GM19023 (cell line): ENCODE measurements around the gene GATC.

ENCODE experiments used
- ATAC-seq: cut with Tn5 transposase; IDR thresholded peaks from one replicate; pipeline ENCODE4 v1.9.1; 2021; ENCODE audit warnings: mild to moderate bottlenecking, moderate library complexity; ENCODE audit not compliant: unreplicated experiment

GATC gene, protein sequence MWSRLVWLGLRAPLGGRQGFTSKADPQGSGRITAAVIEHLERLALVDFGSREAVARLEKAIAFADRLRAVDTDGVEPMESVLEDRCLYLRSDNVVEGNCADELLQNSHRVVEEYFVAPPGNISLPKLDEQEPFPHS

DNA sequence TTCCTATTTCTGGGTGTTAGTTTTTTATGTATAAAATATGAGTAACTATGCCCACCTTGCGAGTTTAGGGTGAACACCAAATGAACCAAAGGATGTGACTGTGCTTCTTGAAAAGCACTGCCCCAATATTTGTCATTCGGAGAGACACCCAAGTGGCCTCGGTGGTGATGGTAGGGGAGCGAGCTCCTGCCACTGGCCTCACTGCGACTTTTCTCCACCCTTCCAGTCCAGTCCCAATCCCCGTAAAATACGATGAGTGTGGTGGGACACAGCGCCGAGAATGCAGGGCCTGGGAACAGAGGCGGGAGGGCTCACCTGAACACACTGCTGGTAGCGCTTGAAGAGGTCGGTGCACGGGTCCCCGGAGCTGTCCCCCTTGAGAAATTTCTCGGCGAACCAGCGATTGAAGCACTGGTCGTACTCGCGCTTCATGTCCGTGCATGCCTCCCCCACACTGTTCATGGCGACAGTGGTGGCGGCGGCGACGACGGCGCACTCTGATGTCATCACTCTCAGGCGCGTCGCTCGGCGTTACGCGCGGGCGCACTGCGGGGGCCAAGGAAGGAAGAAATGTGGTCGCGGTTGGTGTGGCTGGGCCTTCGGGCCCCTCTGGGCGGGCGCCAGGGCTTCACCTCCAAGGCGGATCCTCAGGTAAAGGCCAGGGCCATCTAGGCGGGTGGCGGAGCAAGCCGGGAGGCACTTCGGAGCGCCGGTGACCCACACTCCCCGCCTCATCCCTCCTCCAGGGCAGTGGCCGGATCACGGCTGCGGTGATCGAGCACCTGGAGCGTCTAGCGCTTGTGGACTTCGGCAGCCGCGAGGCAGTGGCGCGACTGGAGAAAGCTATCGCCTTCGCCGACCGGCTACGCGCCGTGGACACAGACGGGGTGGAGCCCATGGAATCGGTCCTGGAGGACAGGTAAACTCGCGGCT lies at the start of gene GATC, which contains the start of gene TRIAP1:
GATC (plus strand) TSS at position 534 of the 933 bp plus-strand sequence; CDS start at position 571, 37 bp downstream.
TRIAP1 (minus strand) TSS at position 474 of the 933 bp plus-strand sequence; CDS start at position 462, 12 bp downstream.
- peak; percentile 91 for ATAC-seq

DNA sequence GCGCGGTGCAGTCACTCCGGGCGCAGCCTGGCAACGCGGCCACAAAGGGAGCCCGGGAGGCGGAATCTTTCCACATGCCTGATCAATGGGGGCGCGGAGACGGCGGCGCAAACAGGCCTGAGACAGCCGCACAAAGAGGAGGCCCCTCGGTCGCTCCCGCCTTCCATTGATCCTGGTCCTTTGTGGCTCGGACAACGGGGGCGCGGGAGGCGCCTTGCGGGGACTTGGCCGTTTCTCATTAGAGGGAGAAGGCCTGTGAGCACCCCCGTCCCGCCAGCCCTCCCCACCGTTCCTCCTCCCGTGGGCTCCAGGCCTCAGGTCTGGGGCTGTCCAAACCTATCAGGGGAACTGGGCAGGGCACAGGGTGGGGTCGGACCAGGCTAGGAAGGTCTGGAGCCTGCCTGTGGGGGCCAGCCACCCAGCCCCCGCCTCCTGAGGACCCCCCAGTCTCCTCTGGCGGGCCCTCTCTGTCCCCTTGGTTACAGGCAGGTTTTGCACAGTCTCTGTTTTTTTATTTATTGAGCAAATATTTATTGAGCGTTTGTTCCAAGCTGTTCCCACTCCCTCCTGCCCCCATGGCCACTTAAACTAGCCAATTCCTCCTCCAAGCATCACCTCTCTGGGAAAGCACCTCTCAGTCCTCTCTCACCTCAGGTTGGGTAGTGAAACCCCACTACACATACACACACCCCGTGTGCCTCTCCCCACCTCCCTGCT lies 48.3 kb upstream of the GATC start:
- ATAC-seq, result no peak

DNA sequence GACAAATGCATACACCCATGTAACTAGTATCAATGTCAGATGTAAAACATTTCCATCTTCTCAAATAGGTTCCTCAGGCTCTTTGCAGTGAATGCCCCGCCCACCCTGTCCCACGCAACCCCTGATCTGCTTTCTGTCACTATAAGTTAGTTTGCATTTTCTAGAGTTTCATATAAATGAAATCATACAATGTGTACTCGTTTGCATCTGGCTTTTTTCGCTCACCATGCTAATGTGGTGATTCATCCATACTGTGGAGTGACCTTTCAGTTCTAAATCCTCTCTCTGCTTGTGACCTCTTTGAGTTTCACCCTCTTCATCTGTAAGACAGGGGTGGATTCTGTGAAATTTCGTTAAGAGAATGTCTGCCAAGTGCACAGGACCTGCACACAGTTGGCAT lies 46.7 kb upstream of the GATC start:
- no peak for ATAC-seq

DNA sequence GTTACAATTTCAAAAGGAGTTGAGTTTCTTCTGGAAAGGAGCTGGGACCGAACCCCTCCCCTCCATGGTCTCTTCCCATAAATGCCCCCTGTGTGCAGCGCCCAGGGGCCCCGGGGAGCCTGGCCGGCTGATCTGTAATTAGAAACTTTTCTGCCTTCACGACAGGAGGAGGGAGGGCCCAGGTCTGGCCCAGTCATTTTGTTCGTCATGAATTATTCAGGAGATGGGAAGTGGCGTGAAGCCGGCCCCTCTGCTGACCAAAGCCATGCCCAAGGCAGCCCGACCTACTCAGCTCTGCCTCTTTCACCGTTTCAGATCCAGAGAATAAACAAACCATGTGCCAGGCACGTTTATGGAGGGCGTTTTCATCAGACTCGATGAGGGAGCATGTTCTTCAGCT lies 44.0 kb upstream of the GATC start:
- no peak for ATAC-seq

DNA sequence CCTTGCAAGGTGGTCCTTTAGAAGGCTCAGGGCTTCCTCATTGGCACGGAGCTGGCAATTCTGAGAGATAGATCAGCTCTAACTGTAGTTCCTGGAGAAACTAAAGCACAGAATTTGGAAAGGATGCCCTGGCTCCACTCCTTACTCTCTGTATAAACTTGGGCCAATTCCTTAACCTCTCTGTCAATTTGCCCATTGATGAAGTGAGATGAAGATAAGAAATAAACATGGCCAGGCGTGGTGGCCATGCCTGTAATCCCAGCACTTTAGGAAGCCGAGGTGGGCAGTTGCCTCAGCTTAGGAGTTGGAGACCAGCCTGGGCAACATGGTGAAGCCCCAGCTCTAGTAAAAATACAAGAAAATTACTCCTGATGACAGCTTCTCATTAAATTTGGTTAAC lies 42.4 kb upstream of the GATC start:
- no peak for ATAC-seq

DNA sequence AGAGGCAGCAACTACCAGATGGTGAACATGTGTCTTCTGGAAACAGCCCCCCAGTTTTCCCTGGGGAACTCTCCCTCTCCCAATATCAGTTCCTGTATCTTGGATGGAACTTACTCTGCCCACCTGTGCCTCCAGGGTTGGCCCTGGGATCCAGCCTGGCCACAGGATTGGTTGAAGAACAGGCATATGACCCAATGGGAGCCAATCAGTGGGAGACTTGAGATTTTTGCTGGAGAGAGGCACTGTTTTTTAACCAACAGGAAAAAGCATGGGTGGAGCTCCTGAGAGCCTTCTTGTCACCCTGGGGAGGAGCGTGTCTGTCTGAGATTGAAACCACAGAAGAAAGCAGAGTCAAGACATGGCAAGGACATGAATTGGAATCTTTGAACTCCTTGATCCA lies 42.0 kb upstream of the GATC start:
- no peak for ATAC-seq

DNA sequence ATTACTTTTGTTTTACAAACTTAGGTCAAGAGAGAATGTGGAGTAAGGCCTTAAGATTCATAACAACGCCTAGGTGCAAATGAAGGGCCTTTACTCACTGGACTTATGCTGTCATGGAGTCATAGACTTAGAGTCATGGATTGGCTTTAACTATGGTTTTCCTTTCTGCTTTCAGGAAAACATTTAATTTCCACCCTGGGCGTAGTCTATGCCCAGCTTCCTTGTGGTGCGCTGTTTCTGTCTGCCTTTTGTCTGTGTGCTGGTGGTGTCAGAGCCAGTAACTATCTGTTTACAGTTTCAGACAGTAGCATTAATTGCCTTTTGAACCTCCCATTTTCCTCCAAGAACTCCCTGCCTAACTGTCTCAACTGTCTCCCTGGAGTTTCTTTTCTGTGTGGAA lies 40.2 kb upstream of the GATC start:
- no peak for ATAC-seq

DNA sequence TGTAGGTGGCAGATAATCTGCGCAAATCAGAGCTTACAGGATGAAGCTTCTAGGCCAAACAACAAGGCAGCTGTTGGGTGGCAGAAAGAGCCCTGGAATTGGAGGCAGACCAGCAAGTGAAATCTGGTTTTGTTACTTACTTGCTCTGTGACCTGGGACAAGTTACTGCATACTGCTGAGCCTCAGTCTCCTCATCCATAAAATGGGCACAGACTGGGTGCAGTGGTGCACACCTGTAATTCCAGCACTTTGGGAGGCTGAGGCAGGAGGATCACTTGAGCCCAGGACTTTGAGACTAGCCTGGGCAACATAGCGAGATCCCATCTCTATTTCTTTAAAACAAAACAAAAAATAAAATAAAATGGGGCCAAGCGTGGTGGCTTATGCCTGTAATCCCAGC lies 39.7 kb upstream of the GATC start:
- no peak for ATAC-seq

DNA sequence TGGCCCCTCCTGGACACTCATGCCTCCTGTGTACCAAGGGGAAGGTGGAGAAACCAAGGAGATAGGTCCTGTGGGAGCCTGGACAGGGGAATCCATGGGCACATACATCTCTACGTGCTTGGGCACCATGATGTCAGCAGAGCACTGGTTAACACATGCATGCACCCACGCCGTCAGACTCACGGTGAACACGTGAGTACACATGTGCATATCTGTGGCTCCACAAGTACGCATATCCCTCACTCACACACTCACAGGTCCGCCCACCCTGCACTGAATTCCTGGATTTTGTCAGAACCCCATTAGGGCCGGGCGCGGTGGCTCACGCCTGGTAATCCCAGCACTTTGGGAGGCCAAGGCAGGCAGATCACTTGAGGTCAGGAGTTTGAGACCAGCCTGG lies 37.5 kb upstream of the GATC start:
- ATAC-seq, result no peak

DNA sequence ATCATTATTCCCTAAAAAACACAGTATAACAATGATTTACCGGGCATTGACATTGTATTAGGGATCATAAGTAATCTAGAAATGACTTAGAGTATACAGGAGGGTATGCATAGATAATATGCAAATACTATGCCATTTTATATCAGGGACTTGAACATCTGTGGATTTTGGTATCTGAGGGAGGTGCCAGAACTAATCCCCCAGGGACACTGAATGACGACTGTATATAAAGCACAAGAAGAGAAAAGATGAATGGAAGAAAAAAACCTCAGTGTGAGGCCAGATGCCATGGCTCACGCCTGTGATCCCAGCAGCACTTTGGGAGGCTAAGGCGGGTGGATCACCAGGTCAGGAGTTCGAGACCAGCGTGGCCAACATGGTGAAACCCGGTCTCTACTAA lies 33.8 kb upstream of the GATC start:
- no peak for ATAC-seq

DNA sequence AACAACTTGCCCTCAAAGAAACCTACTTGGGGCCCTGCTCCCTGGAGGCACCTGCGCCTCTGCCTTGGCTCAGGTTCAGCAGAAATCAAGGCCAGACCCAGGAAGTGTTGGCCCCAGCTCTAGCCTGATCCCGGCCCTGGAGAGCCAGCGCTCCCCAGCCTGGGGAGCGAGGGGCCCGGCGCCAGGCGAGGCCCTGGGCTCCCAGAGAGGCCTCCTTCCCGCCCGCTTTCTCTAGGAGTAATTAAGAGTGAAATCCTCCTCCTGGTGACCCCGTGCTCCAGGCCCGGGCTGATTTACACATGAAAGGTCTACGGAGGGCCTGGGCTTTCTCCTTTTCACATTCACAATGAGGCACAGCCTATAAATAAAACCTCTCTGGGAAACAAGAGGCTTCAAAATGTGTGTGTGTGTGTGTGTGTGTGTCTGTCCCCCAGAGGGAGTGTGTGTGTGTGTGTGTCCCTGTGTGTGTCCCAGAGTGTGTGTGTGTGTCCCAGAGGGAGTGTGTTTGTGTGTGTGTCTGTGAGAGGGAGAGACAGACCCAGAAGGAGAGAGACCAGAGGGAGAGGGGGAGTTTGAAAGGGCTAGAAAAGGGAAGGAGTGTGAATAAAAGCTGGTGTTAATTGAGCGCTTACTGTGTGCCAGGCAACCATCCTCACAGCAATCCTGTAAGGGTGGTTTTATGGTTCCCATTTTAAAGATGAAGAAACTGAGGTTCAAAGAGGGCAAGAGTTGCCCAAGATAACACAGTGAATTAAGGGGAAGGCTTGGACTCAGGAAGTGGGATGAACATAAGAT lies 32.1 kb upstream of the GATC start:
- ATAC-seq, result no peak

DNA sequence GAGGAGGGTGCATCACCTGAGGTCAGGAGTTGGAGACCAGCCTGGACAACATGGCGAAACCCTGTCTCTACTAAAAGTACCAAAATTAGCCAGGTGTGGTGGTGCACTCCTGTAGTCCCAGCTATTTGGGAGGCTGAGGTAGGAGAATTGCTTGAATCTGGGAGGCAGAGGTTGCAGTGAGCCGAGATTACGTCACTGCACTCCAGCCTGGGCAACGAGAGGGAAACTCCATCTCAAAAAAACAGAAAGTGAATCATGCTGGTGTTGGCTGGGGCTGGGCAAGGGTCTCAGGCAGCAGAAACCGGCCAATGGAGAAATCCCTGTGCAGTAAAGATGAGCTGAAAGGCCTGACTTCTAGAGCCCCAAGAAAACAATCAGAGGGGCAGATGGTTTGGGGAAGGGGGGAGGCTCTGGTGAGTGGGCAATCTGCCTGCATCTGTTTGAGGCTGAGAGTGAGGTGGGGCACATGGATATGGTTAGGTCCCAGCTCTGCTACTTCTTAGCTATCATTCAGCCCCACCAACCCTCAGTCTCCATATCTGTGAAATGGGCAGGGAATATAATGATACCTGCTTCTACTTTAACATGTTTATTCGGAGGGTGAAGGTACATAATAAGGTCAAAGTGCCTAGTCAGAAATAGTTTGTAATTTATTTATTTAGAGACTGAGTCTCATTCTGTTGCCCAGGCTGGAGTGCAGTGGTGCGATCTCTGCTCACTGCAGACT lies 29.6 kb upstream of the GATC start:
- ATAC-seq, result no peak

DNA sequence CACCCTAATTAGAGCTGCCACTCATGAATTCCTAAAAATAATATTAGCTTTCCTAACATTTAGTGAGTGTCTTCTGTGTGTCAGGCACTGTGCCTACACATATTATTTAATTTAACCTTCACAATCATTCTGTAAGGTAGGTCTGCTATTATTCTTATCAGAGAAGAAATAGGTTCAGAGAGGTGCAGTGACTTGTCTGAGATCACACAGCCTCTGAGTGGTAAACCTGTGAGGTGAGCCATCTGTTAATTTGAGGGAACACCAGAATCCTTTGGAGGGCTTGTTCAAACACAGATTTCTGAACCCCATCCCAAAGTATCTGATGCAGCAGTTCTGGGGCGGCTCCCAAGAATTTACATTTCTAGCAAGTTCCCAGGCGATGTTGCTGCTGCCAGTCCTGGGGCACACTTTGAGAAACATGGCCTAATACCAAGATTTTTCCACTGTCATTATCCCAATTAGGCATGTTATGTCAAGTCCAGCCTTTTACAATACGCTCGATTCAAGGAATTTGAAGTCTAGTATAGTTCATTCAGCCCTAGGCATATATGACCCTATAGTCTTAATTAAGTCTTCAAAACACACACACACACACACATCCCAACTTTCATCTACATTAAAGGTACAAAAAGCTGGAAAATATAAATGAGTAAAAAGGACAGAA lies 28.2 kb upstream of the GATC start:
- no peak for ATAC-seq

DNA sequence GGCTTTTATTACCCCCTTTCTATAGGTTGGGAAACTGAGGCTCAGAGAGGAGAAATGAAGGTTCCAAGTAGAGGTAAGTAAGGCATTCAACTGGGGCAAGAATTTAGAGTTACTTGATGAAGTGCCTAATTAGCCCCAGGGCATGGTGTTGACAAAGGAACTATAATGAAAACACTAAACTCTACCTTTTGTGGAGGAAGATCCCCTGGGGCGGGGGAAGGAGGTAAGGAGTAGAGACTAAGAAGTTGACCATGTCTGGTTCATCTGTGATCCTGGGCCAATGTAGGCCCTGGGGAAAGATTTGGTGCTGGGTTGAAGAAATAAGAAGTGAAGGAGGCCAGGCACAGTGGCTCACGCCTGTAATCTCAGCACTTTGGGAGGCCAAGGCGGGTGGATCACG lies 24.5 kb upstream of the GATC start:
- no peak for ATAC-seq

DNA sequence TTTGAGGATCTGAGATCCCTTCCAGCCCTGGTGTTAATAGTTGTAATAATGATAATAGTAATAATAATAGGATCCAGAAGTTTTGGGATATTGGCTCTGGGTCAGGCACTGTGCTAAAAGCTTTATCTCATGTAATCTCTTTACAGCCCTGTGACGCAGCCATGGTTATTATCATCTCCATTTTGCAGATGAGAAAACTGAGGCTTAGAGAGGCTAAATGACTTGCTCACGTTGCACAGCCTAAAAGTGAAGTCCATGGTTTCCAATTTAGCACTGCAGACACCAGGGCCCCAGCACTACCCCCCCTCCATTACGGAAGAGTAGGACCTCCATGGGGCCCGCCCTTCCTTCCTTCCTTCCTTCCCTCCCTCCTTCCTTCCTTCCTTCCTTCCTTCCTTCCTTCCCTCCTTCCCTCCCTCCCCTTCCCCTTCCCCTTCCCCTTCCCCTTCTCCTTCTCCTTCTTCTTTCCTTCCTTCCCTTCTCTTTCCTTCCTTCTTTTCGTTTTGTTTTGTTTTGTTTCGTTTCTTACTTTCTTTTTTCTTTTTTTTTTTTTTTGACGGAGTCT lies 23.3 kb upstream of the GATC start:
- ATAC-seq, result no peak

DNA sequence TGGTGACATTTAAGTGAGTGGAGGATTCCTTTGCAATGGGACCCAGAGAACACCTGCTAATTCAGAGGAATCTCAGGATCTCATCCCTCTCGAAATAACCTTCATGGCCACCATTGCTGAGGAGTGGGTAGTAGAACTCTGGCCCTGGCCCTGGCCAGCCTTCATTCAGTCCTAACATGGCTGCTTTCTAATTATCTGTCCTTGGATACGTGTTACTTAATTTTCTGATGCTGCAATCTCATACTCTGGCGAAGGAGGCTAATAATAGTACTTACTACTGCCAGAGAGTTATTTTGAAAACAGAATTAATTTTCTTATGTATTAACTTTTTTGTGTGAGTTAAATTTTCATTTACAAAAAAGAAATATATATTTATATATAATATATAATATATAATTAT lies 20.4 kb upstream of the GATC start:
- ATAC-seq, result no peak

DNA sequence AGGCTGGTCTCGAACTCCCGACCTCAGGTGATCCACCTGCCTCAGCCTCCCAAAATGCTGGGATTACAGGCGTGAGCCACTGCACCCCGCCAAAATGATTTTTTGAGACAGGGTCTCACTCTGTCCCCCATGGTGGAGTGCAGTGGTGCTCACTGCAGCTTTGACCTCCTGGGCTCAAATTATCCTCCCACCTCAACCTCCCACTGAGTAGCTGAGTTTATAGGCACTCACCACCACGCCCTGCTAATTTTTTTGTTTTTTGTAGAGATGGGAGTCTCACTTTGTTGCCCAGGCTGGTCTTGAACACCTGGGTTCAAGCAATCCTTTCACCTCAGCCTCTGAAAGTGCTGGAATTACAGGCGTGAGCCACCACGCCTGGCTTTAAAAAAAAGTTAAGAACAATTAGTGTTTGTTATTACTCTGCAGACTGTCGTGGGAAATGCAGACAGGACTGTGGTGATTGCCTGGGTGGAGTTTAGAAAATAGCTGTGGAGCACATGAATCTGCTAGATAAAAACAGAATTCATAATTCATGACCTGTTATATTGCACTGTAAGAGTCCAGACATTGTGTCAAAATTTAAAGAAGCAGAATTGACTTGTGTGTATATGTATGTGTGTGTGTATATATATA lies 17.5 kb upstream of the GATC start:
- no peak for ATAC-seq

DNA sequence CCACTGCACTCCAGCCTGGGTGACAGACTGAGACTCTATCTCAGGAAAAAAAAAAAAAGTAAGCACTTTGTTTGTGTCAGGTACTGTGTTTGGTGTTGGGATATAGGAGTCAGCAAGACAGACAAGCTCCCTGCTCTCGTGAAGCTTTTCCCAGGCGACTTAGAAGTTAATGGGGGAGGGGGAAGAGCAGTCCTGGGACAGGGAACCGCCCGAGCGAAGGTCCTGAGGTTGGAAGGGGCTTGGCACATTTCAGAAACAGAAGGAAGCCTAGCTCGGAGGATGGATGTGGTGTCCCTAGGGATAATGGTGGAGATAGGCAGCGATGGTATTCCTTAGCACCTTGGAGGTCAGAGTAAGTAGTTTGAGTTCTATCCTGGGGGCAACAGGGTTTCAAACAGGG lies 16.9 kb upstream of the GATC start:
- no peak for ATAC-seq
